Measurements from ENCODE around the gene ASB1.

Gene ASB1

DNA sequence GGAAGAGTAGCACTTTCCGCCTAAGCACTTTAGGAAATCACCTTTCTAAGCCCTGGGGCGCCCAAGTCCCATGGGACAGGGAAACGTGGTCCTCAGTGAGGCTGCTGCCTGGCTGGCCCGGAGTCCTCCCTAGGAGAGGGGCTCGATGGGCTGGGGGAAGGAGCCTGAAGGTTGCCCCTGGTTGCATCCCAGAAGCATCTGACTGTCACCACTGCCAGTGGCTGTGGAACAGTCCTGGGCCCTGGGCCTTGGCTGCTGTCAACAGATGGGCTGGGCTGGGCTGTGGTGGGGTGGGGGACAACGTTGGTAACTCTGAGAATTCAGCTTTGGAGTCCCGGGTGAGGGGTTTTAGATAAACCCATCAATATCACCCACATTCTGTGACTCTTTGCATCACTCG lies 22.5 kb downstream of the ASB1 start:
- no peak overlapping the region for H2AK5ac ChIP-seq (ENCODE audit: low read length)
- H3K79me1 ChIP-seq (ENCODE audit: low read length) = no peaks in the 10 kb centered on the region
- H3K9me3 ChIP-seq (ENCODE audit: insufficient read depth, low read depth, low read length) = peaks cover 2% of the 10 kb centered on the region
- WGBS (ENCODE audit: extremely low coverage, insufficient coverage, insufficient read length) = no CpG with 5 or more reads among the region's 8 CpGs
- no peak overlapping the region for H4K12ac ChIP-seq (ENCODE audit: low read depth, low read length)
- H3K27ac ChIP-seq (ENCODE audit: low read depth, low read length) = no peak overlapping the region
- no peak overlapping the region for H2BK120ac ChIP-seq (ENCODE audit: insufficient read depth, low read length, poor library complexity)
- H3K4ac ChIP-seq (ENCODE audit: low read depth, low read length) = no peak overlapping the region
- no peak overlapping the region for H2AFZ ChIP-seq (ENCODE audit: insufficient read depth, low read length, poor library complexity)
- no peak overlapping the region for H3K14ac ChIP-seq (ENCODE audit: low read length)
- H2BK5ac ChIP-seq (ENCODE audit: low read depth, low read length, poor library complexity) = no peak overlapping the region
- H3K4me2 ChIP-seq (ENCODE audit: low read length) = no peak overlapping the region
- H4K91ac ChIP-seq (ENCODE audit: low read depth, low read length) = no peak overlapping the region
- DNase-seq = no peak
- H3K79me2 ChIP-seq (ENCODE audit: control insufficient read depth, insufficient read depth, low read length, poor library complexity) = no peaks in the 10 kb centered on the region
- H3K4me3 ChIP-seq (ENCODE audit: low read depth, low read length) = no peak overlapping the region
- H3K4me1 ChIP-seq (ENCODE audit: control insufficient read depth in 1 of 2, insufficient read depth in 2 of 2, low read length in 2 of 2) = no peaks in the 10 kb centered on the region
- H3K18ac ChIP-seq (ENCODE audit: low read length) = no peak overlapping the region
- H3K27me3 ChIP-seq (ENCODE audit: insufficient read depth, low read length) = no peaks in the 10 kb centered on the region
- no peak overlapping the region for H3K23ac ChIP-seq (ENCODE audit: low read length)
- H2BK12ac ChIP-seq (ENCODE audit: low read length) = no peak overlapping the region
- no peak overlapping the region for H4K8ac ChIP-seq (ENCODE audit: low read depth, low read length)
- H3K9ac ChIP-seq (ENCODE audit: low read length) = no peak overlapping the region
- peaks cover 50 to 67% of the 10 kb centered on the region in 2 experiments for H3K36me3 ChIP-seq (ENCODE audit: control insufficient read depth in 1 of 2, insufficient read depth in 2 of 2, low read length in 2 of 2)

DNA sequence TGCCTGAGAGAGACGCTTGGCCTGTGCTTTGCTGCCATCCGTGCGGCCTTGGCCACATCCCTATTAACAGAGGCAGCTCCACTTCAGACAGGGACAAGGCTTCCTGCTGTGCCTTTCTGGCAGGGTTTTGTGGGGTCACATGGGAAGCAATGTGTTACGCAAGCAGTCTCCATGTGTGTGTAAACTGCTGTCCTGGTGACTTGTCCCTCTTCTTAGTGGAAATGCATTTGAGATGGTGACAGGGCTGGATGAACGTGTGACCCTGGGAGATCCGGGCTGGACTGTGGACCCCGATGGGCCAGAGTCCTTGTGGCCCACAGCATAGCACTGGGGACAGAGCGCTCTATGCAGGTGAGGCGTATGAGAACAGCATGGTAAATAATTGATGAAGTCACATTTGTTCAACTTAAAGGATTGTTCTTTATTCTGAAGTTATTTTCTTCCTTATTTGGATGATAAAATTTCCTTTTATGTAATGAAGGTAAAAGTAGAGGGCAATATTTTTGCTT lies 23.2 kb downstream of the ASB1 start:
- Histone ChIP-seq H2AFZ (ENCODE audit: insufficient read depth, low read length, poor library complexity) (no peak overlapping the region), H3K27ac (ENCODE audit: low read depth, low read length) (no peak overlapping the region)

GRCh38 chr2:238450440-238450861 lies 23.7 kb downstream of the ASB1 start:
- WGBS (ENCODE audit: extremely low coverage, insufficient coverage, insufficient read length) = no CpG with 5 or more reads among the region's 11 CpGs
- H3K79me2 ChIP-seq (ENCODE audit: control insufficient read depth, insufficient read depth, low read length, poor library complexity) = no peaks in the 10 kb centered on the region
- no peaks in the 10 kb centered on the region for H3K79me1 ChIP-seq (ENCODE audit: low read length)
- peak overlapping the region; percentile 22 for H3K23ac ChIP-seq (ENCODE audit: low read length)
- no peaks in the 10 kb centered on the region for H3K27me3 ChIP-seq (ENCODE audit: insufficient read depth, low read length)
- no peak overlapping the region for H3K4ac ChIP-seq (ENCODE audit: low read depth, low read length)
- no peak overlapping the region for H3K27ac ChIP-seq (ENCODE audit: low read depth, low read length)
- no peaks in the 10 kb centered on the region for H3K4me1 ChIP-seq (ENCODE audit: control insufficient read depth in 1 of 2, insufficient read depth in 2 of 2, low read length in 2 of 2)
- no peak overlapping the region for H2BK120ac ChIP-seq (ENCODE audit: insufficient read depth, low read length, poor library complexity)
- no peak overlapping the region for H3K18ac ChIP-seq (ENCODE audit: low read length)
- no peak overlapping the region for H2AK5ac ChIP-seq (ENCODE audit: low read length)
- DNase-seq = no peak
- H3K4me3 ChIP-seq (ENCODE audit: low read depth, low read length) = no peak overlapping the region
- peaks cover 2% of the 10 kb centered on the region for H3K9me3 ChIP-seq (ENCODE audit: insufficient read depth, low read depth, low read length)
- H3K4me2 ChIP-seq (ENCODE audit: low read length) = no peak overlapping the region
- no peak overlapping the region for H4K91ac ChIP-seq (ENCODE audit: low read depth, low read length)
- no peak overlapping the region for H2BK12ac ChIP-seq (ENCODE audit: low read length)
- H4K8ac ChIP-seq (ENCODE audit: low read depth, low read length) = no peak overlapping the region
- H2BK5ac ChIP-seq (ENCODE audit: low read depth, low read length, poor library complexity) = no peak overlapping the region
- H3K14ac ChIP-seq (ENCODE audit: low read length) = no peak overlapping the region
- peak overlapping the region; percentile 36 for H3K9ac ChIP-seq (ENCODE audit: low read length)
- H4K12ac ChIP-seq (ENCODE audit: low read depth, low read length) = no peak overlapping the region
- H2AFZ ChIP-seq (ENCODE audit: insufficient read depth, low read length, poor library complexity) = no peak overlapping the region
- peaks cover 44 to 59% of the 10 kb centered on the region in 2 experiments for H3K36me3 ChIP-seq (ENCODE audit: control insufficient read depth in 1 of 2, insufficient read depth in 2 of 2, low read length in 2 of 2)

More for the DNA sequence above, 23.2 kb downstream of the ASB1 start:
- H3K14ac ChIP-seq (ENCODE audit: low read length) = no peak overlapping the region
- H2BK12ac ChIP-seq (ENCODE audit: low read length) = no peak overlapping the region
- H3K79me1 ChIP-seq (ENCODE audit: low read length) = no peaks in the 10 kb centered on the region
- no peak overlapping the region for H4K8ac ChIP-seq (ENCODE audit: low read depth, low read length)
- no CpG with 5 or more reads among the region's 9 CpGs for WGBS (ENCODE audit: extremely low coverage, insufficient coverage, insufficient read length)
- H3K9ac ChIP-seq (ENCODE audit: low read length) = no peak overlapping the region
- H4K91ac ChIP-seq (ENCODE audit: low read depth, low read length) = no peak overlapping the region
- H3K4me2 ChIP-seq (ENCODE audit: low read length) = no peak overlapping the region
- no peaks in the 10 kb centered on the region for H3K27me3 ChIP-seq (ENCODE audit: insufficient read depth, low read length)
- no peak overlapping the region for H3K4me3 ChIP-seq (ENCODE audit: low read depth, low read length)
- no peak overlapping the region for H2BK5ac ChIP-seq (ENCODE audit: low read depth, low read length, poor library complexity)
- H3K18ac ChIP-seq (ENCODE audit: low read length) = no peak overlapping the region
- H3K4ac ChIP-seq (ENCODE audit: low read depth, low read length) = no peak overlapping the region
- peaks cover 2% of the 10 kb centered on the region for H3K9me3 ChIP-seq (ENCODE audit: insufficient read depth, low read depth, low read length)
- peaks cover 46 to 62% of the 10 kb centered on the region in 2 experiments for H3K36me3 ChIP-seq (ENCODE audit: control insufficient read depth in 1 of 2, insufficient read depth in 2 of 2, low read length in 2 of 2)
- DNase-seq = peak in 1 of 2 donors; percentile 13
- H3K79me2 ChIP-seq (ENCODE audit: control insufficient read depth, insufficient read depth, low read length, poor library complexity) = no peaks in the 10 kb centered on the region
- H2AK5ac ChIP-seq (ENCODE audit: low read length) = no peak overlapping the region
- H3K4me1 ChIP-seq (ENCODE audit: control insufficient read depth in 1 of 2, insufficient read depth in 2 of 2, low read length in 2 of 2) = no peaks in the 10 kb centered on the region
- H3K23ac ChIP-seq (ENCODE audit: low read length) = no peak overlapping the region
- H4K12ac ChIP-seq (ENCODE audit: low read depth, low read length) = no peak overlapping the region
- no peak overlapping the region for H2BK120ac ChIP-seq (ENCODE audit: insufficient read depth, low read length, poor library complexity)

DNA sequence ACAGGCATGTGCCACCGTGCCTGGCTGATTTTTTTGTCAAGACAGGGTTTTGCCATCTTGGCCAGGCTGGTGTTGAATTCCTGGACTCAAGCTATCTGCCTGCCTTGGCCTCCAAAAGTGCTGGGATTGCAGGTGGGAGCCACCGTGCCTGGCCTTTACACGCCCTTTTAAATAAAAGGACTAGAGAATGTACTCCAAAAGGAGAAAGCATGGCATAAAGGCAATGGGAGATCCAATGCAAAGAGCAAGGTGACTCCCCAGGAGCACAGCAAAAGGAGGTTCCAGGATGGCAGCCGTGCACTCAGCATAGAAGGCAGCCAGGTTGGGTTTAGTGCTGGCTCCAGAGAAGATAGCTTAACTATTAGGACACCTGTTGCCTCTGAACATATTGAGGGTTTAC lies 27.1 kb downstream of the ASB1 start:
- Histone ChIP-seq H3K4me1 (ENCODE audit: control insufficient read depth in 1 of 2, insufficient read depth in 2 of 2, low read length in 2 of 2) (no peaks in the 10 kb centered on the region), H3K4ac (ENCODE audit: low read depth, low read length) (no peak overlapping the region), H4K8ac (ENCODE audit: low read depth, low read length) (no peak overlapping the region)

More for the DNA sequence above, 27.1 kb downstream of the ASB1 start:
- Histone ChIP-seq H3K23ac (ENCODE audit: low read length) (no peak overlapping the region), H3K9ac (ENCODE audit: low read length) (no peak overlapping the region), H2AK5ac (ENCODE audit: low read length) (no peak overlapping the region), H4K12ac (ENCODE audit: low read depth, low read length) (no peak overlapping the region), H3K4me2 (ENCODE audit: low read length) (no peak overlapping the region), H3K79me1 (ENCODE audit: low read length) (no peaks in the 10 kb centered on the region), H3K27me3 (ENCODE audit: insufficient read depth, low read length) (no peaks in the 10 kb centered on the region), H3K79me2 (ENCODE audit: control insufficient read depth, insufficient read depth, low read length, poor library complexity) (no peaks in the 10 kb centered on the region), H3K27ac (ENCODE audit: low read depth, low read length) (no peak overlapping the region), H3K14ac (ENCODE audit: low read length) (no peak overlapping the region), H3K9me3 (ENCODE audit: insufficient read depth, low read depth, low read length) (peaks cover 7% of the 10 kb centered on the region), H3K18ac (ENCODE audit: low read length) (no peak overlapping the region), H3K36me3 (ENCODE audit: control insufficient read depth in 1 of 2, insufficient read depth in 2 of 2, low read length in 2 of 2) (peaks cover 16 to 27% of the 10 kb centered on the region in 2 experiments), H4K91ac (ENCODE audit: low read depth, low read length) (no peak overlapping the region), H2BK12ac (ENCODE audit: low read length) (no peak overlapping the region), H2BK5ac (ENCODE audit: low read depth, low read length, poor library complexity) (no peak overlapping the region), H3K4me3 (ENCODE audit: low read depth, low read length) (no peak overlapping the region), H2AFZ (ENCODE audit: insufficient read depth, low read length, poor library complexity) (no peak overlapping the region), H2BK120ac (ENCODE audit: insufficient read depth, low read length, poor library complexity) (no peak overlapping the region)
- DNase-seq = no peak
- WGBS (ENCODE audit: extremely low coverage, insufficient coverage, insufficient read length) = no CpG with 5 or more reads among the region's 4 CpGs

Data from trophoblast cell (in vitro differentiated cells and primary cell).